ENCODE data around the gene GTF2F1. TPM values are rescaled to one million over a fixed set of nuclear protein-coding genes. Genes with fewer than 3 reads are reported as not detected.
A peak's percentile ranks its signal among the peaks of the same experiment; 100 is the strongest.

Gene GTF2F1
- total and polyA plus RNA-seq, 10 of the 15 experiments (the other 5 are each of a cell fraction or from before 2014, with no cell fraction given) = 4.5 to 61.7 (median 48.5) TPM

DNA sequence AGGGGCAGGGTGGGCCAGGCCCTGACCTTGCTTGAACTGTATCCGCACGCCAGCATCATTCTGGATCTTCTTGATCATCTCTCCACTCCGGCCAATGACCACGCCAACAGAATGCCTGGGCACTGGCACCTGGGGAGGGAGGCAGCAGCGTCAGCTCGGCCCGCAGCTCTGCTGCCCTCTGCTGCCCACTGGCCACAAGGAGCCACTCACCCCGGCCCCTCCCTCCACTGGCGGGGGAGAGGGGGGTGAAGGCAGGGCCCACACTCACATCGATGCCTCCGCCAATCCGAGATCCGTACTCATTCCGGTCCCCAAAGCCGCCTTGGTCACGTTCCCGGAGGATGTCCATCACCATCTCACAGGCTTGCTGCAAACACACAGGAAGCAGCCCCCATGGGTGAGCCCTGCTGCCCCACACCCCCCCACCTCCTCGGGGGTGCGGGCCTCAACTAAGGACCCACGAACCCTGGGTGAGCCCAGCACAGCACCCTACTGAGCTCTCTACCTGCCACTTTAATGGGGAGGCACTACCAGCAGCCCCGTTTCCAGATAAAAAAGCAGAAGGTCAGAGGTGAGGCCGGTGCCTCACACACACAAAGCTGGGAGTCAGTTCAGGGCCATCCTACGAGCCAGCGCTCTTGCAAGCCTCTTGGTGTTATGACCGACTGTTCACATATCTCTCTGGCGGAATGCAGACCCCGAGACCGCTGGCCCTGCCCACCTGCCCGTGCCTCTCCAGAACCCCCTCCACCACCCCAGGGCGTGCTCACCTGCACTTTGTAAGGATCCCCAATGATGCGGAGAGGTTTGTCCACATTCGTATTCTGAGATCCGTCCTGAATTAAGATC lies 25.0 kb upstream of the GTF2F1 start:
- BruUV-seq (replicated peaks) = no TSS peak
- POLR2A ChIA-PET = no interaction called here
- DNase-seq (ENCODE audit: low read depth, low spot score) = no peak
- peak; percentile 46; the same call in 1 of the 2 replicates for TF ChIP-seq POLR2A (IDR thresholded peaks at IDR 0.05; ENCODE audit: low read depth, low read length)
- peak; percentile 12; the same call in 1 of the 2 replicates for TF ChIP-seq POLR2AphosphoS5 (IDR thresholded peaks at IDR 0.05; ENCODE audit: low read length)
- TF ChIP-seq MTA2 (IDR thresholded peaks at IDR 0.05; ENCODE audit: low read depth) = no peak
- TF ChIP-seq RCOR1 (conservative IDR thresholded peaks at IDR 0.05; ENCODE audit: low read depth, low read length) = no peak
- no peaks in the 10 kb centered on the region for H3K4me1 ChIP-seq (ENCODE audit: control insufficient read depth, insufficient read depth, low read length)
- no peak overlapping the region for H3K4me2 ChIP-seq (ENCODE audit: control insufficient read depth, insufficient read depth)
- peaks cover 21% of the 10 kb centered on the region for H4K20me1 ChIP-seq (ENCODE audit: control insufficient read depth, insufficient read depth)
- SMC1A ChIA-PET (ENCODE audit: uncharacterized antibody, unreplicated experiment) = no interaction called here
- no peak overlapping the region for H2AFZ ChIP-seq (ENCODE audit: control insufficient read depth, low read depth, low read length)
- intact Hi-C loops (cut with micrococcal nuclease; ENCODE audit: unreplicated experiment) (no loop called here), in situ Hi-C loops (cut with MboI) (no loop called here)
- H3K9me3 ChIP-seq (replicated peaks; ENCODE audit: control insufficient read depth, insufficient read depth, low read length) = no peaks in the 10 kb centered on the region
- H3K9ac ChIP-seq (ENCODE audit: control insufficient read depth, insufficient read depth, low read length) = no peak overlapping the region
- RAD21 ChIA-PET (ENCODE audit: unreplicated experiment) = no interaction called here
- CTCF ChIA-PET = interaction anchor here (0.7 kb wide), 1 partner anchor 486 kb away, joined by 3 read pairs; no protein-coding TSS in a partner anchor
- H3K79me2 ChIP-seq (ENCODE audit: control insufficient read depth, insufficient read depth, low read length) = peaks cover 33% of the 10 kb centered on the region
- H3K27me3 ChIP-seq (replicated peaks in 1 of 2; ENCODE audit: control insufficient read depth in 2 of 2, insufficient read depth in 2 of 2, low read length in 1 of 2) = no peaks in the 10 kb centered on the region
- no peak for ATAC-seq
- no peak for FAIRE-seq
- WGBS (ENCODE audit: insufficient coverage, insufficient replicate concordance, low lambda C conversion rate, missing lambda C conversion rate) = 93% methylated on average over 33 of the region's 33 CpGs
- peaks cover 27 to 63% of the 10 kb centered on the region in 2 experiments for H3K36me3 ChIP-seq (ENCODE audit: control insufficient read depth in 2 of 2, insufficient read depth in 2 of 2, low read length in 1 of 2)
- no peak overlapping the region for H3K27ac ChIP-seq (ENCODE audit: control insufficient read depth, insufficient read depth)
- H3K4me3 ChIP-seq = no peak overlapping the region

DNA sequence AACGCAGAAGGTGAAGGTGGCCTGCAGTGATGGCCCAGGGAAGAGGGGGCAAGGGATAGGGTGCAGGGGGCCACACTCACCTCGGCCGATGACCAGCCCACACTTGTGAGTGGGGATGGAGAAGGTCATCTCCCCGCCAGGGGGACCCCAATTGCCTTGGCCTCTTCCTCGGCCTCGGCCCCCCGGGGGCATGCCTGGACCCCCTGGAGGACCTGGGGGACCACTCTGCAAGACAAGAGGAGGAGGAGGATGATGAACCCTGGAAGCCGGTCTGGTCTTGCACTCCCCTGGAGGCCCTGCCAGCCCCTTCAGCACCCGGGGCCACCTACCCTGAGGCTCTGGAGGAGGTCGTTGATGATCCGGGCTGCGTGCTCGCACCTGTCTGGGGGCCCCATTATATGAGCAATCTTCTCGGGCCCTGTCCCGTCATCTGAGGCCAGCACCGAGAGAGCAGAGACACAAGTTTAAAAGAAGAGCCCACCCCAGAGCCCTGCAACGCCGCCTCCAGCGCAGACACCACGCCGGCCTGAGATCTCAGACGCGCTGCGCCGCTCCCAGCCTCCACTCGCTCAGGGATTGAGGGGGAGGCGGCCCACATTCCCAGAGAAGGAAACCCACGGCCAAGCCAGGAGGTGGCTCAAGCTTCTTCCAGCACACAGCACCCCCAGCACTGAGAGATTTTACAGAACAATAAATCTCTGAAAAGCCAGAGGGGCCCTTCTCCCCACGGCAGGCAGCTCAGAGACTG lies 23.9 kb upstream of the GTF2F1 start:
- CTCF ChIA-PET = no interaction called here
- no peak for ATAC-seq
- no peak overlapping the region for H3K27ac ChIP-seq (ENCODE audit: control insufficient read depth, insufficient read depth)
- no peak for DNase-seq (ENCODE audit: low read depth, low spot score)
- RAD21 ChIA-PET (ENCODE audit: unreplicated experiment) = no interaction called here
- H3K4me3 ChIP-seq = no peak overlapping the region
- TF ChIP-seq NFIC (IDR thresholded peaks at IDR 0.05; ENCODE audit: low read depth, low read length) (no peak), POLR2A (IDR thresholded peaks at IDR 0.05; ENCODE audit: low read depth, low read length) (peak; percentile 43; the same call in 1 of the 2 replicates)
- intact Hi-C loops (cut with micrococcal nuclease; ENCODE audit: unreplicated experiment) (no loop called here), in situ Hi-C loops (cut with MboI) (no loop called here)
- no peaks in the 10 kb centered on the region for H3K27me3 ChIP-seq (replicated peaks in 1 of 2; ENCODE audit: control insufficient read depth in 2 of 2, insufficient read depth in 2 of 2, low read length in 1 of 2)
- SMC1A ChIA-PET (ENCODE audit: uncharacterized antibody, unreplicated experiment) = no interaction called here
- FAIRE-seq = no peak
- peaks cover 27 to 62% of the 10 kb centered on the region in 2 experiments for H3K36me3 ChIP-seq (ENCODE audit: control insufficient read depth in 2 of 2, insufficient read depth in 2 of 2, low read length in 1 of 2)
- peaks cover 22% of the 10 kb centered on the region for H3K79me2 ChIP-seq (ENCODE audit: control insufficient read depth, insufficient read depth, low read length)
- POLR2A ChIA-PET = no interaction called here
- no TSS peak for BruUV-seq (replicated peaks)
- H2AFZ ChIP-seq (ENCODE audit: control insufficient read depth, low read depth, low read length) = no peak overlapping the region
- no peaks in the 10 kb centered on the region for H3K4me1 ChIP-seq (ENCODE audit: control insufficient read depth, insufficient read depth, low read length)
- no peaks in the 10 kb centered on the region for H3K9me3 ChIP-seq (replicated peaks; ENCODE audit: control insufficient read depth, insufficient read depth, low read length)
- peaks cover 12% of the 10 kb centered on the region for H4K20me1 ChIP-seq (ENCODE audit: control insufficient read depth, insufficient read depth)
- WGBS (ENCODE audit: insufficient coverage, insufficient replicate concordance, low lambda C conversion rate, missing lambda C conversion rate) = 94% methylated on average over 29 of the region's 29 CpGs
- no peak overlapping the region for H3K4me2 ChIP-seq (ENCODE audit: control insufficient read depth, insufficient read depth)
- no peak overlapping the region for H3K9ac ChIP-seq (ENCODE audit: control insufficient read depth, insufficient read depth, low read length)
